Upper lobe of left lung (tissue), 6 donors: Measurements from ENCODE around the gene KCNK15. TPM values are rescaled to one million over a fixed set of nuclear protein-coding genes. Genes with fewer than 3 reads are reported as not detected.

ENCODE experiments used
- ATAC-seq, 2 donors: fragments of 200-7000 bp; cut with Tn5 transposase; one replicate each; pipeline ENCODE4 v1.9.1; 2022; ENCODE audit warnings: mild to moderate bottlenecking in 2 of 2, moderate library complexity in 2 of 2; ENCODE audit not compliant: low FRiP score in 2 of 2
- DNase-seq, 2 donors: peaks; one replicate each; pipeline ENCODE4 v3.0.0-alpha.2; 2019 to 2020
- H3K27ac ChIP-seq, 4 donors: fragments of 200-600 bp; sonication (generic); one replicate each; pipeline ENCODE4 v1.5.1; 2016 to 2019
- H3K27me3 ChIP-seq, 4 donors: fragments of 200-600 bp; sonication (generic); one replicate each; pipeline ENCODE4 v1.5.1; 2017 to 2019
- H3K36me3 ChIP-seq, 4 donors: fragments of 200-600 bp; sonication (generic); one replicate each; pipeline ENCODE4 v1.5.1; 2016 to 2019
- H3K4me1 ChIP-seq, 4 donors: fragments of 200-600 bp; sonication (generic); one replicate each; pipeline ENCODE4 v1.5.1; 2018 to 2019
- H3K4me3 ChIP-seq, 4 donors: fragments of 200-600 bp; sonication (generic); one replicate each; pipeline ENCODE4 v1.5.1; 2017 to 2019; ENCODE audit warnings: mild to moderate bottlenecking in 2 of 4, moderate library complexity in 1 of 4
- H3K9me3 ChIP-seq, 4 donors: fragments of 200-600 bp; sonication (generic); one replicate each; pipeline ENCODE4 v1.5.1; 2018 to 2019
- CTCF ChIP-seq, 6 experiments: fragments of 450-650 bp in 4 of 6; fragments of 200-600 bp in 2 of 6; sonication (generic) in 2 of 6; IDR thresholded peaks; one replicate each; pipeline ENCODE4 v1.5.1; 2016 to 2019; ENCODE audit warnings: antibody characterized with exemption in 6 of 6
- EP300 ChIP-seq, 4 donors: sonication (generic); formaldehyde crosslinking; IDR thresholded peaks; one replicate each; pipeline ENCODE4 v1.5.1; 2017; ENCODE audit warnings: antibody characterized with exemption in 4 of 4, control low read depth in 2 of 4
- POLR2A ChIP-seq, 4 donors: fragments of 450-650 bp; IDR thresholded peaks; one replicate each; pipeline ENCODE4 v1.5.1; 2016 to 2017; ENCODE audit warnings: antibody characterized with exemption in 4 of 4, mild to moderate bottlenecking in 2 of 4
- POLR2AphosphoS5 ChIP-seq, 2 donors: sonication (generic); formaldehyde crosslinking; IDR thresholded peaks; one replicate each; pipeline ENCODE4 v1.5.1; 2017; ENCODE audit warnings: antibody characterized with exemption in 2 of 2
- WGBS, 2 donors: methylation state at CpG; one replicate each; pipeline ENCODE4 v1.1.5; 2017 to 2018; 5-methylcytosine and 5-hydroxymethylcytosine counted together
- total RNA-seq, 6 donors: library from RNA; depleted of rRNA in 4 of 6; stranded (reverse); fragments of >200 nt in 4 of 6; gene quantifications; one replicate each; pipeline versions ENCODE4 v1.1.0 to v1.2.1, GENCODE V29; 2016 to 2021
- donor health status: DM: no; HTN: no; CAD: no; lungs with moderate emphysema.
- donor health status: DM: no; HTN: yes; CAD: no; lungs with severe emphysema.

KCNK15 gene
- total RNA-seq, 6 donors from 2014 or later, result 1.0 to 2.7 (median 1.7) TPM

- H3K36me3 ChIP-seq, result no peaks in the 10 kb centered on the region
- no peak overlapping the region for H3K4me3 ChIP-seq
- DNase-seq, result no peak
- no peaks in the 10 kb centered on the region for H3K27me3 ChIP-seq
- H3K9me3 ChIP-seq, result no peaks in the 10 kb centered on the region
- TF ChIP-seq EP300 (IDR thresholded peaks at IDR 0.05) (no peak), POLR2AphosphoS5 (IDR thresholded peaks at IDR 0.05) (no peak), POLR2A (IDR thresholded peaks at IDR 0.05) (no peak), CTCF (IDR thresholded peaks at IDR 0.05) (no peak)
- no peak overlapping the region for H3K27ac ChIP-seq
- no peak for ATAC-seq
- 90 to 91% methylated on average over 11 of the region's 11 CpGs for WGBS, 2 donors
- peaks cover under 1 to 6% (median 5%) of the 10 kb centered on the region in 4 donors for H3K4me1 ChIP-seq
Measured at GRCh38 chr20:44709380-44709779, 36.3 kb upstream of the KCNK15 start.

GRCh38 chr20:44709797-44710196, 35.9 kb upstream of the KCNK15 start:
- no peak for DNase-seq
- WGBS, 2 donors, result 93 to 94% methylated on average over 9 of the region's 9 CpGs

GRCh38 chr20:44711237-44711636, 34.4 kb upstream of the KCNK15 start:
- Histone ChIP-seq H3K9me3 (no peaks in the 10 kb centered on the region), H3K4me1 (peaks cover 7 to 23% (median 17%) of the 10 kb centered on the region in 4 donors), H3K27me3 (no peaks in the 10 kb centered on the region), H3K36me3 (no peaks in the 10 kb centered on the region), H3K4me3 (no peak overlapping the region), H3K27ac (peak overlapping the region; percentile 46 to 64 (median 58))
- TF ChIP-seq CTCF (IDR thresholded peaks at IDR 0.05), result no peak
- TF ChIP-seq POLR2A (IDR thresholded peaks at IDR 0.05), result peak in 1 of 4 donors; percentile 60
- peak in 3 of 4 donors; percentile 9 to 70 (median 54) for TF ChIP-seq EP300 (IDR thresholded peaks at IDR 0.05)
- TF ChIP-seq POLR2AphosphoS5 (IDR thresholded peaks at IDR 0.05), result peak; percentile 67 to 82
- DNase-seq (no peak), ATAC-seq (peak; percentile 2 to 78)
- WGBS, 2 donors, result 75 to 97% methylated on average over 5 to 8 of the region's 8 CpGs

More at GRCh38 chr20:44709797-44710196, 35.9 kb upstream of the KCNK15 start:
- ATAC-seq, result no peak
- Histone ChIP-seq H3K4me3 (no peak overlapping the region), H3K4me1 (peaks cover 5 to 11% (median 9%) of the 10 kb centered on the region in 4 donors), H3K36me3 (no peaks in the 10 kb centered on the region), H3K27me3 (no peaks in the 10 kb centered on the region), H3K9me3 (no peaks in the 10 kb centered on the region), H3K27ac (no peak overlapping the region)
- TF ChIP-seq CTCF (IDR thresholded peaks at IDR 0.05) (no peak), POLR2A (IDR thresholded peaks at IDR 0.05) (no peak), POLR2AphosphoS5 (IDR thresholded peaks at IDR 0.05) (no peak), EP300 (IDR thresholded peaks at IDR 0.05) (no peak)

- H3K36me3 ChIP-seq, result no peaks in the 10 kb centered on the region
- H3K4me1 ChIP-seq, result peaks cover 7 to 24% (median 17%) of the 10 kb centered on the region in 4 donors
- WGBS, 2 donors, result 50% methylated on average over 11 to 13 of the region's 13 CpGs
- TF ChIP-seq CTCF (IDR thresholded peaks at IDR 0.05) (no peak), EP300 (IDR thresholded peaks at IDR 0.05) (peak; percentile 92 to 100 (median 97)), POLR2A (IDR thresholded peaks at IDR 0.05) (no peak), POLR2AphosphoS5 (IDR thresholded peaks at IDR 0.05) (peak; percentile 91 to 94)
- H3K9me3 ChIP-seq, result no peaks in the 10 kb centered on the region
- peak in 1 of 2 donors; percentile 56 for DNase-seq
- H3K4me3 ChIP-seq, result peak overlapping the region in 2 of 4 donors; percentile 12 to 35
- peak overlapping the region; percentile 78 to 84 (median 80) for H3K27ac ChIP-seq
- ATAC-seq, result peak in 1 of 2 donors; percentile 2
- no peaks in the 10 kb centered on the region for H3K27me3 ChIP-seq
Measured at GRCh38 chr20:44714102-44714700, 31.5 kb upstream of the KCNK15 start.
